Measurements from ENCODE around the gene WIPF1. TPM values are rescaled to one million over a fixed set of nuclear protein-coding genes. Genes with fewer than 3 reads are reported as not detected.

WIPF1 gene
- total and polyA plus RNA-seq, 2 donors (not counting 3 experiments of a cell fraction or from before 2014, with no cell fraction given) = 15.3 to 42.0 TPM

DNA sequence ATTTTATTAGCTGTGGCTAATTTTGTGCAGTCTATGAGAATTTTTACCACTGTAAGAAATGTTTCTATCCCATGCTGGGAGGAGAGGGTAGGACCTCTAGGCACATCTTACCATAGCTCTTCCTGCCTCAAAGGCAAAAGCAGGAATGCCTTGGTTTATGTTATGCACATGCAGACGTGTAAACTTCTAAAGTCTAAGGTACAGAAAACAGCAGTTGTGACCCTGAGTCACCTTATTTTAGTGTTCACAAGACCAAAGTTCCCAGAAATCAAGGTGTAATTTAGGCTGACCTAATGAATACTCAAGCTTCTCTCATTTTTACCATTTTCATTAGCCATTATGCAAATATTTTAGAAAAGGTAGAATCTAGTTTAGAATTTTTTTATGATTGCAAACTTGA, 15.4 kb upstream of the WIPF1 start:
- no peaks in the 10 kb centered on the region for H3K9me3 ChIP-seq (replicated peaks; ENCODE audit: control insufficient read depth, insufficient read depth, low read length)
- BruUV-seq (replicated peaks) = no TSS peak
- dilution Hi-C loops (cut with MboI; ENCODE audit: extremely low pct_ligation_motif_present, low sequenced_read_pairs) (no loop called here), intact Hi-C loops (cut with micrococcal nuclease) (no loop called here)
- H3K4me2 ChIP-seq (ENCODE audit: insufficient read depth, low read length) = no peak overlapping the region
- H4K20me1 ChIP-seq (replicated peaks; ENCODE audit: control insufficient read depth, extremely low read depth, insufficient read depth, low read length) = no peaks in the 10 kb centered on the region
- DNase-seq (ENCODE audit: low read depth, low spot score) = no peak
- no peaks in the 10 kb centered on the region for H3K9me1 ChIP-seq (replicated peaks; ENCODE audit: control insufficient read depth, extremely low read depth, insufficient read depth, low read length)
- H3K27ac ChIP-seq (ENCODE audit: insufficient read depth, low read depth, low read length) = no peak overlapping the region
- CTCF ChIA-PET = interaction anchor here (0.8 kb wide), 1 partner anchor 10 kb away, joined by 4 read pairs; no protein-coding TSS in a partner anchor
- H3K79me2 ChIP-seq (ENCODE audit: control insufficient read depth, insufficient read depth, low read length) = no peaks in the 10 kb centered on the region
- POLR2A ChIA-PET = no interaction called here
- H3K9ac ChIP-seq (replicated peaks; ENCODE audit: extremely low read depth, insufficient read depth, low read length) = no peak overlapping the region
- FAIRE-seq = no peak
- no peak for TF ChIP-seq MYC (IDR thresholded peaks at IDR 0.05; ENCODE audit: low read depth, low read length)
- no peak for TF ChIP-seq JUN (IDR thresholded peaks at IDR 0.05; ENCODE audit: borderline replicate concordance, insufficient read depth, insufficient read length, low read depth)
- no peak for TF ChIP-seq POLR2A (IDR thresholded peaks at IDR 0.05; ENCODE audit: low read depth, low read length)
- TF ChIP-seq GATA2 (IDR thresholded peaks at IDR 0.05; ENCODE audit: insufficient read depth, insufficient read length, low read depth, low read length) = no peak
- TF ChIP-seq POLR2AphosphoS5 (IDR thresholded peaks at IDR 0.05; ENCODE audit: insufficient read depth, low read depth, low read length) = no peak
- TF ChIP-seq, protein P1, sequence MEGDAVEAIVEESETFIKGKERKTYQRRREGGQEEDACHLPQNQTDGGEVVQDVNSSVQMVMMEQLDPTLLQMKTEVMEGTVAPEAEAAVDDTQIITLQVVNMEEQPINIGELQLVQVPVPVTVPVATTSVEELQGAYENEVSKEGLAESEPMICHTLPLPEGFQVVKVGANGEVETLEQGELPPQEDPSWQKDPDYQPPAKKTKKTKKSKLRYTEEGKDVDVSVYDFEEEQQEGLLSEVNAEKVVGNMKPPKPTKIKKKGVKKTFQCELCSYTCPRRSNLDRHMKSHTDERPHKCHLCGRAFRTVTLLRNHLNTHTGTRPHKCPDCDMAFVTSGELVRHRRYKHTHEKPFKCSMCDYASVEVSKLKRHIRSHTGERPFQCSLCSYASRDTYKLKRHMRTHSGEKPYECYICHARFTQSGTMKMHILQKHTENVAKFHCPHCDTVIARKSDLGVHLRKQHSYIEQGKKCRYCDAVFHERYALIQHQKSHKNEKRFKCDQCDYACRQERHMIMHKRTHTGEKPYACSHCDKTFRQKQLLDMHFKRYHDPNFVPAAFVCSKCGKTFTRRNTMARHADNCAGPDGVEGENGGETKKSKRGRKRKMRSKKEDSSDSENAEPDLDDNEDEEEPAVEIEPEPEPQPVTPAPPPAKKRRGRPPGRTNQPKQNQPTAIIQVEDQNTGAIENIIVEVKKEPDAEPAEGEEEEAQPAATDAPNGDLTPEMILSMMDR (IDR thresholded peaks at IDR 0.05; ENCODE audit: extremely low read depth in 1 of 2, insufficient read depth in 1 of 2, low read depth in 1 of 2, low read length in 2 of 2) = no peak
- H3K36me3 ChIP-seq (ENCODE audit: control insufficient read depth in 2 of 2, extremely low read depth in 1 of 2, insufficient read depth in 2 of 2, low read length in 2 of 2) = no peaks in the 10 kb centered on the region
- H3K4me1 ChIP-seq (ENCODE audit: control insufficient read depth, extremely low read depth, insufficient read depth, low read length) = peaks cover 12% of the 10 kb centered on the region
- H2AFZ ChIP-seq (ENCODE audit: low read depth, low read length) = no peak overlapping the region
- no peak overlapping the region for H3K4me3 ChIP-seq (replicated peaks in 1 of 3; ENCODE audit: insufficient read depth in 1 of 3, low read depth in 1 of 3, low read length in 3 of 3)
- H3K27me3 ChIP-seq (ENCODE audit: control insufficient read depth in 2 of 2, insufficient read depth in 2 of 2, low read length in 2 of 2) = no peaks in the 10 kb centered on the region

DNA sequence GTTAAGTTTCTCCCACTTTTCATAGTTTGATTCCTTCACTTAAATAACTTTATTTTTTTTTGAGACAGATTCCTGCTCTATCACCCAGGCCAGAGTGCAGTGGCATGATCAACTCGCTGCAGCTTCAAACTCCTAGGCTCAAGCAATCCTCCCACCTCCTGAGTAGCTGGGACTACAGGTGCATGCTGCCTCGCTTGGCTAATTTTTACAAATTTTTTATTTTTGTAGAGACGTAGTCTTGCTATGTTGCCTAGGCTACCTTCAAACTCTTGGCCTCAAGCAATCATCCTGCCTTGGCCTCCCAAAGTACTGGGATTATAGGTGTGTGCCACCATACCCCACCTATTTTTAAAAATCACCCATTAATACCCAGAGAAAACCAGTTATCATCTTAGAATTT, 14.2 kb upstream of the WIPF1 start:
- H3K79me2 ChIP-seq (ENCODE audit: control insufficient read depth, insufficient read depth, low read length) = no peaks in the 10 kb centered on the region
- no peaks in the 10 kb centered on the region for H4K20me1 ChIP-seq (replicated peaks; ENCODE audit: control insufficient read depth, extremely low read depth, insufficient read depth, low read length)
- no peaks in the 10 kb centered on the region for H3K9me3 ChIP-seq (replicated peaks; ENCODE audit: control insufficient read depth, insufficient read depth, low read length)
- H3K27ac ChIP-seq (ENCODE audit: insufficient read depth, low read depth, low read length) = no peak overlapping the region
- H3K9ac ChIP-seq (replicated peaks; ENCODE audit: extremely low read depth, insufficient read depth, low read length) = no peak overlapping the region
- H3K36me3 ChIP-seq (ENCODE audit: control insufficient read depth in 2 of 2, extremely low read depth in 1 of 2, insufficient read depth in 2 of 2, low read length in 2 of 2) = no peaks in the 10 kb centered on the region
- intact Hi-C loops (cut with micrococcal nuclease) (no loop called here), dilution Hi-C loops (cut with MboI; ENCODE audit: extremely low pct_ligation_motif_present, low sequenced_read_pairs) (no loop called here)
- BruUV-seq (replicated peaks) = no TSS peak
- TF ChIP-seq POLR2A (IDR thresholded peaks at IDR 0.05; ENCODE audit: low read depth, low read length) (no peak), POLR2AphosphoS5 (IDR thresholded peaks at IDR 0.05; ENCODE audit: insufficient read depth, low read depth, low read length) (no peak), JUN (IDR thresholded peaks at IDR 0.05; ENCODE audit: borderline replicate concordance, insufficient read depth, insufficient read length, low read depth) (no peak), EZH2 (IDR thresholded peaks at IDR 0.05; ENCODE audit: borderline replicate concordance, low read depth, low read length, severe bottlenecking) (no peak), MYC (IDR thresholded peaks at IDR 0.05; ENCODE audit: low read depth, low read length) (no peak), MAX (IDR thresholded peaks at IDR 0.05; ENCODE audit: insufficient read depth, insufficient read length) (no peak), GATA2 (IDR thresholded peaks at IDR 0.05; ENCODE audit: insufficient read depth, insufficient read length, low read depth, low read length) (no peak), FOS (IDR thresholded peaks at IDR 0.05; ENCODE audit: borderline replicate concordance, insufficient read depth, low read length) (no peak)
- TF ChIP-seq, protein P1 (IDR thresholded peaks at IDR 0.05; ENCODE audit: extremely low read depth in 1 of 2, insufficient read depth in 1 of 2, low read depth in 1 of 2, low read length in 2 of 2) = no peak
- H3K4me2 ChIP-seq (ENCODE audit: insufficient read depth, low read length) = no peak overlapping the region
- FAIRE-seq (no peak), DNase-seq (ENCODE audit: low read depth, low spot score) (no peak)
- peaks cover 9% of the 10 kb centered on the region for H3K4me1 ChIP-seq (ENCODE audit: control insufficient read depth, extremely low read depth, insufficient read depth, low read length)
- POLR2A ChIA-PET = no interaction called here
- no peak overlapping the region for H2AFZ ChIP-seq (ENCODE audit: low read depth, low read length)
- CTCF ChIA-PET = no interaction called here
- H3K27me3 ChIP-seq (ENCODE audit: control insufficient read depth in 2 of 2, insufficient read depth in 2 of 2, low read length in 2 of 2) = no peaks in the 10 kb centered on the region
- no peaks in the 10 kb centered on the region for H3K9me1 ChIP-seq (replicated peaks; ENCODE audit: control insufficient read depth, extremely low read depth, insufficient read depth, low read length)
- H3K4me3 ChIP-seq (replicated peaks in 1 of 3; ENCODE audit: insufficient read depth in 1 of 3, low read depth in 1 of 3, low read length in 3 of 3) = no peak overlapping the region

Data from endothelial cell of umbilical vein (primary cell).